Adrenal gland (tissue), 12 donors: ENCODE measurements around the gene FAM83E. TPM values are rescaled to one million over a fixed set of nuclear protein-coding genes. Genes with fewer than 3 reads are reported as not detected.
"Not testable (repeated sequence)": the region's sequence is repeated elsewhere in the genome, so short reads cannot be mapped to it uniquely, and the experiment has no call there.

Experiments used
- DNase-seq, 7 donors: peaks; one replicate each; pipeline ENCODE4 v3.0.0-alpha.2; 2019 to 2020
- H3K27ac ChIP-seq, 5 donors: fragments of 200-600 bp; sonication (generic) in 4 of 5; 1 replicate in 3 of 5; 2 replicates in 2 of 5; pipeline versions ENCODE4 v1.5.1 to v1.8.0; 2016 to 2020; ENCODE audit warnings: mild to moderate bottlenecking in 1 of 5
- H3K27me3 ChIP-seq: fragments of 200-600 bp; 2 replicates; pipeline ENCODE4 v1.8.0; 2021
- H3K36me3 ChIP-seq, 2 donors: fragments of 200-600 bp; replicated peaks in 1 of 2; 1 replicate in 1 of 2; 2 replicates in 1 of 2; pipeline versions ENCODE4 v1.5.1 to v1.8.0; 2018 to 2022
- H3K4me1 ChIP-seq, 2 donors: fragments of 200-600 bp; replicated peaks in 1 of 2; 1 replicate in 1 of 2; 2 replicates in 1 of 2; pipeline versions ENCODE4 v1.5.1 to v1.8.0; 2018 to 2021
- H3K4me3 ChIP-seq, 4 donors: fragments of 200-600 bp; sonication (generic) in 3 of 4; one replicate each; pipeline ENCODE4 v1.5.1; 2016 to 2018
- H3K9me3 ChIP-seq, 3 donors: fragments of 200-600 bp; sonication (generic) in 1 of 3; replicated peaks in 1 of 3; 1 replicate in 2 of 3; 2 replicates in 1 of 3; pipeline versions ENCODE4 v1.5.1 to v1.8.0; 2016 to 2021
- POLR2A ChIP-seq, 2 donors: fragments of 450-650 bp; IDR thresholded peaks; one replicate each; pipeline ENCODE4 v1.6.1; 2017; ENCODE audit warnings: antibody characterized with exemption in 2 of 2, mild to moderate bottlenecking in 2 of 2, moderate library complexity in 1 of 2
- WGBS, 4 donors: extraction: QIAGEN DNeasy Blood & Tissue Kit in 2 of 4; methylation state at CpG; one replicate each; pipeline versions ENCODE4 v1.1.5 to v1.1.7; 2013 to 2017; 5-methylcytosine and 5-hydroxymethylcytosine counted together
- intact Hi-C, 2 donors: fragments of 100-400 bp; cut with DNase I; formaldehyde crosslinking; loops; one replicate each; pipeline versions ENCODE4 v1.14.1 to v1.15.0; 2022 to 2023
- polyA plus RNA-seq, 3 donors: library from polyadenylated mRNA; stranded (reverse); fragments of 200-250 nt in 2 of 3; fragments of 350-450 nt in 1 of 3; fragmentation: Illumina TruSeq in 1 of 3; extraction: RNeasy Lipid Tissue Mini Kit (QIAGEN cat#74804) in 1 of 3; gene quantifications; one replicate each; pipeline ENCODE4 v1.2.3, GENCODE V29; 2013 to 2014
- total RNA-seq, 9 donors: library from RNA; depleted of rRNA in 4 of 9; stranded (reverse); fragments of >200 nt in 4 of 9; fragments of 120-200 nt in 1 of 9; fragmentation: NEBNext Ultra II Directional in 1 of 9; extraction: Animal tissue kit (Norgen Biotek cat#: 25700) in 1 of 9; gene quantifications; one replicate each; pipeline versions ENCODE4 v1.1.0 to v1.2.4, GENCODE V29; 2013 to 2023
- TF ChIP-seq, protein P1 (sequence below), 6 experiments: fragments of 450-650 bp in 4 of 6; fragments of 200-600 bp in 2 of 6; sonication (generic) in 1 of 6; IDR thresholded peaks; 1 replicate in 5 of 6; 2 replicates in 1 of 6; pipeline versions ENCODE4 v1.5.1 to v1.8.0; 2016 to 2021; ENCODE audit warnings: antibody characterized with exemption in 6 of 6, mild to moderate bottlenecking in 2 of 6, moderate library complexity in 1 of 6
- donor health status: healthy with polysubstance abuse.
- donor health status: Bipolar disorder and iron deficiency.
- donor health status: DM: yes; HTN: yes; CAD: no.
- donor health status: DM: no; HTN: no; CAD: no.
- donor health status: DM: no; HTN: no; CAD: no.
- donor health status: DM: yes; HTN: yes; CAD: no.

The FAM83E gene
- total and polyA plus RNA-seq, 12 donors = 0.17 to 1.6 (median 0.49) TPM; not detected in 8

DNA sequence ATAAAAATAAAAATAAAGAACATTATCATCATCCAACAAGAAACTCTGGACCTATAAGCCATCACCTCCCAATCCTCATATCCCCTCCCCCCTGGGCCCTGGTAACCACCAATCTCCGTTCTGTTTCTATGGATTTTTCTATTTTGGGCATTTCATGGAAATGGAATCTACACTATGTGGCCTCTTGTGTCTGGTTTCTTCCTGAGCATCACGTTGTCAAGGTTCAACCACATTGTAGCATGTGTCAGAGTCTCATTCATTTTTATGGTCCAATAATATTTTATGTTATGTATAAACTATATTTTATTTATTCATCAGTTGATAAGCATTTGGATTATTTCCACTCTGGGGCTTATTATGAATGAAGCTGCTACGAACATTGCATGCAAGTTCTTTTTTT is 36.0 kb downstream of the FAM83E start:
- intact Hi-C loops = no loop called here
- no peak for TF ChIP-seq POLR2A (IDR thresholded peaks at IDR 0.05)
- TF ChIP-seq, protein P1, sequence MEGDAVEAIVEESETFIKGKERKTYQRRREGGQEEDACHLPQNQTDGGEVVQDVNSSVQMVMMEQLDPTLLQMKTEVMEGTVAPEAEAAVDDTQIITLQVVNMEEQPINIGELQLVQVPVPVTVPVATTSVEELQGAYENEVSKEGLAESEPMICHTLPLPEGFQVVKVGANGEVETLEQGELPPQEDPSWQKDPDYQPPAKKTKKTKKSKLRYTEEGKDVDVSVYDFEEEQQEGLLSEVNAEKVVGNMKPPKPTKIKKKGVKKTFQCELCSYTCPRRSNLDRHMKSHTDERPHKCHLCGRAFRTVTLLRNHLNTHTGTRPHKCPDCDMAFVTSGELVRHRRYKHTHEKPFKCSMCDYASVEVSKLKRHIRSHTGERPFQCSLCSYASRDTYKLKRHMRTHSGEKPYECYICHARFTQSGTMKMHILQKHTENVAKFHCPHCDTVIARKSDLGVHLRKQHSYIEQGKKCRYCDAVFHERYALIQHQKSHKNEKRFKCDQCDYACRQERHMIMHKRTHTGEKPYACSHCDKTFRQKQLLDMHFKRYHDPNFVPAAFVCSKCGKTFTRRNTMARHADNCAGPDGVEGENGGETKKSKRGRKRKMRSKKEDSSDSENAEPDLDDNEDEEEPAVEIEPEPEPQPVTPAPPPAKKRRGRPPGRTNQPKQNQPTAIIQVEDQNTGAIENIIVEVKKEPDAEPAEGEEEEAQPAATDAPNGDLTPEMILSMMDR (IDR thresholded peaks at IDR 0.05) = no peak
- Histone ChIP-seq H3K27me3 (no peaks in the 10 kb centered on the region), H3K36me3 (no peaks in the 10 kb centered on the region), H3K4me3 (no peak overlapping the region), H3K9me3 (no peaks in the 10 kb centered on the region), H3K4me1 (peaks cover 0 to under 1% of the 10 kb centered on the region in 2 donors), H3K27ac (no peak overlapping the region)
- no peak for DNase-seq
- 34 to 51% (median 48%) methylated on average over 3 of the region's 3 CpGs for WGBS, 4 donors

DNA sequence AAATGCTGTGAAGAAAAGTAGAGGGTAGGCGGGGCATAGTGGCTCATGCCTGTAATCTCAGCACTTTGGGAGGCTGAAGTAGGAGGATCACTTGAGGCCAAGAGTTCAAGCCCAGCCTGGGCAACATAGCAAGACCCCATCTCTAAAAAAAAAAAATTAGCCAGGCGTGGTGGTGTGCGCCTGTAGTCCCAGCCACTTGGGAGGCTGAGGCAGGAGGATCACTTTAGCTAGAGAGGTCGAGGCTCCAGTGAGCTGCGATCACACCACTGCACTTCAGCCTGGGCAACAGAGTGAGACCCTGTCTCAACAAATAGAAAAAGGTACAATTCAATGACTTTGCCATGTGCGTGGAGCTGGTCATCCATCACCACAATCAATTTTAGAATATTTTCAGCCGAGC is 37.0 kb downstream of the FAM83E start:
- H3K9me3 ChIP-seq, H3K4me3 ChIP-seq, H3K4me1 ChIP-seq, H3K27ac ChIP-seq, H3K27me3 ChIP-seq, intact Hi-C loops, DNase-seq, H3K36me3 ChIP-seq: not testable (repeated sequence)
- WGBS, 4 donors = 80 to 97% (median 89%) methylated on average over 2 to 7 of the region's 7 CpGs

- H3K27ac ChIP-seq = no peak overlapping the region
These were observed 38.8 kb downstream of the FAM83E start for GRCh38 chr19:48575931-48576622.

GRCh38 chr19:48573163-48573505 is 41.7 kb downstream of the FAM83E start:
- intact Hi-C loops = no loop called here
- Histone ChIP-seq H3K9me3 (no peaks in the 10 kb centered on the region), H3K4me3 (no peak overlapping the region), H3K36me3 (no peaks in the 10 kb centered on the region), H3K4me1 (peaks cover 0 to 5% of the 10 kb centered on the region in 2 donors), H3K27me3 (no peaks in the 10 kb centered on the region), H3K27ac (no peak overlapping the region)
- TF ChIP-seq POLR2A (IDR thresholded peaks at IDR 0.05) = no peak
- TF ChIP-seq, protein P1 (IDR thresholded peaks at IDR 0.05) = no peak
- 70 to 87% (median 71%) methylated on average over 10 to 12 of the region's 12 CpGs for WGBS, 4 donors
- no peak for DNase-seq

More at GRCh38 chr19:48575931-48576622, 38.8 kb downstream of the FAM83E start:
- TF ChIP-seq, protein P1 (IDR thresholded peaks at IDR 0.05) = no peak
- TF ChIP-seq POLR2A (IDR thresholded peaks at IDR 0.05) = no peak
- 64 to 82% (median 76%) methylated on average over 22 to 23 of the region's 23 CpGs for WGBS, 4 donors
- Histone ChIP-seq H3K4me1 (no peaks in the 10 kb centered on the region), H3K4me3 (no peak overlapping the region), H3K27me3 (no peaks in the 10 kb centered on the region), H3K36me3 (no peaks in the 10 kb centered on the region), H3K9me3 (no peaks in the 10 kb centered on the region)
- DNase-seq = no peak
- intact Hi-C loops = no loop called here
